HepG2 (cell line): Measurements from ENCODE around the gene MCM3AP. TPM values are rescaled to one million over a fixed set of nuclear protein-coding genes. Genes with fewer than 3 reads are reported as not detected.

Experiments
- ATAC-seq: fragments of 200-7000 bp; cut with Tn5 transposase; 3 replicates; pipeline ENCODE4 v1.9.1; 2020; ENCODE audit warnings: mild to moderate bottlenecking, moderate library complexity
- BruUV-seq: library from RNA; stranded (reverse); fragments of 400-500 nt; replicated peaks from 2 replicates; lab custom pipeline; 2021; lab: Mats Ljungman, UMichigan
- CTCF ChIA-PET: fragments of 300-600 bp; formaldehyde crosslinking; extraction: SDS; loops from one replicate; lab custom pipeline; 2021; ENCODE audit warnings: low total read pairs, inconsistent platforms, low intra/inter-chr PET ratio; lab: Yijun Ruan, JAX
- POLR2A ChIA-PET: fragments of 350-600 bp; sonication (Branson Sonifier 250); formaldehyde crosslinking; loops from one replicate; lab custom pipeline; 2020; ENCODE audit warnings: antibody characterized with exemption, inconsistent platforms; lab: Yijun Ruan, JAX
- DNase-seq: peaks from one replicate; pipeline ENCODE4 v3.0.0-alpha.2; 2015; ENCODE audit warnings: low spot score
- FAIRE-seq: peaks from 3 replicates; lab custom pipeline; 2011; peaks lifted over from hg19 to GRCh38; lab: Jason Lieb, UNC
- H2AFZ ChIP-seq: one replicate; pipeline ENCODE4 v1.6.1; 2011; ENCODE audit warnings: low read length, inconsistent platforms
- H3K27ac ChIP-seq: fragments of 300-600 bp; 3 replicates; pipeline ENCODE4 v1.8.0; 2011; ENCODE audit warnings: mixed run types, mild to moderate bottlenecking, mixed read lengths, low read length, inconsistent platforms; ENCODE audit not compliant: insufficient read depth; ENCODE audit errors: extremely low read length
- H3K27me3 ChIP-seq, 2 experiments: fragments of 200-600 bp in 1 of 2; 2 replicates in 1 of 2; 3 replicates in 1 of 2; pipeline versions ENCODE4 v1.6.0 to v1.8.0; 2011; ENCODE audit warnings: low read length in 2 of 2, mild to moderate bottlenecking in 2 of 2, moderate library complexity in 2 of 2, inconsistent platforms in 1 of 2; ENCODE audit not compliant: insufficient read depth in 2 of 2, control insufficient read depth in 1 of 2
- H3K36me3 ChIP-seq, 2 experiments: fragments of 200-600 bp in 1 of 2; replicated peaks in 1 of 2; 2 replicates in 1 of 2; 3 replicates in 1 of 2; pipeline versions ENCODE4 v1.5.1 to v1.8.0; 2011; ENCODE audit warnings: low read length in 2 of 2, inconsistent platforms in 1 of 2; ENCODE audit not compliant: insufficient read depth in 2 of 2, control insufficient read depth in 1 of 2
- H3K4me1 ChIP-seq: 2 replicates; pipeline ENCODE4 v1.5.1; 2012; ENCODE audit warnings: low read length, inconsistent platforms; ENCODE audit not compliant: insufficient read depth
- H3K4me2 ChIP-seq: 2 replicates; pipeline ENCODE4 v1.6.0; 2011; ENCODE audit warnings: low read depth, low read length, inconsistent platforms
- H3K4me3 ChIP-seq, 3 experiments: fragments of 200-600 bp in 1 of 3; sonication (generic), shearing (Covaris generic) in 1 of 3; replicated peaks in 1 of 3; 2 replicates each; pipeline ENCODE4 v1.5.1; 2011 to 2016; ENCODE audit warnings: low read length in 3 of 3, inconsistent platforms in 2 of 3, low read depth in 2 of 3, mild to moderate bottlenecking in 2 of 3, control low read depth in 1 of 3, mixed read lengths in 1 of 3; ENCODE audit not compliant: insufficient read depth in 1 of 3
- H3K79me2 ChIP-seq: one replicate; pipeline ENCODE4 v1.6.1; 2011; ENCODE audit warnings: low read length, inconsistent platforms; ENCODE audit not compliant: insufficient read depth
- H3K9ac ChIP-seq: 2 replicates; pipeline ENCODE4 v1.6.0; 2011; ENCODE audit warnings: mild to moderate bottlenecking, low read depth, low read length, inconsistent platforms; ENCODE audit not compliant: insufficient read depth
- H3K9me3 ChIP-seq: 2 replicates; pipeline ENCODE4 v1.5.1; 2012; ENCODE audit warnings: mild to moderate bottlenecking, low read length
- H4K20me1 ChIP-seq: 2 replicates; pipeline ENCODE4 v1.6.0; 2011; ENCODE audit warnings: inconsistent platforms, mild to moderate bottlenecking, low read length, moderate library complexity; ENCODE audit not compliant: insufficient read depth
- HDAC1 ChIP-seq: sonication (generic); formaldehyde crosslinking; IDR thresholded peaks from 2 replicates; pipeline ENCODE4 v1.5.1; 2020; ENCODE audit warnings: mild to moderate bottlenecking, missing genetic modification reagents
- HDAC2 ChIP-seq: sonication (generic); formaldehyde crosslinking; IDR thresholded peaks from 2 replicates; pipeline ENCODE4 v1.4.0; 2020; ENCODE audit warnings: missing genetic modification reagents
- HNRNPLL ChIP-seq: fragments of 200-400 bp; formaldehyde crosslinking; IDR thresholded peaks from 2 replicates; pipeline ENCODE4 v1.6.1; 2017; ENCODE audit warnings: mild to moderate bottlenecking, low read depth, low read length; ENCODE audit not compliant: poor library complexity, severe bottlenecking
- MXD1 ChIP-seq: sonication (generic); formaldehyde crosslinking; IDR thresholded peaks from 2 replicates; pipeline ENCODE4 v1.4.0; 2020; ENCODE audit warnings: mild to moderate bottlenecking, missing genetic modification reagents
- MXD4 ChIP-seq: IDR thresholded peaks from 2 replicates; pipeline ENCODE4 v1.6.1; 2016; ENCODE audit warnings: mild to moderate bottlenecking, missing biosample characterization, missing genetic modification reagents
- PHB2 ChIP-seq: fragments of 450-650 bp; IDR thresholded peaks from 2 replicates; pipeline ENCODE4 v1.6.1; 2018; ENCODE audit not compliant: partially characterized antibody
- SKI ChIP-seq: fragments of 450-650 bp; IDR thresholded peaks from one replicate; pipeline ENCODE4 v1.6.1; 2018; ENCODE audit warnings: mild to moderate bottlenecking; ENCODE audit not compliant: partially characterized antibody
- ZFP36L1 ChIP-seq: sonication (generic); formaldehyde crosslinking; IDR thresholded peaks from 2 replicates; pipeline ENCODE4 v1.8.0; 2022; ENCODE audit warnings: mild to moderate bottlenecking, missing genetic modification reagents, moderate library complexity
- ZNF143 ChIP-seq: sonication (generic); formaldehyde crosslinking; IDR thresholded peaks from 2 replicates; pipeline ENCODE4 v1.4.0; 2020; ENCODE audit warnings: missing genetic modification reagents
- ZNF224 ChIP-seq: sonication (generic); formaldehyde crosslinking; IDR thresholded peaks from 2 replicates; pipeline ENCODE4 v1.5.0; 2020; ENCODE audit warnings: mild to moderate bottlenecking, missing genetic modification reagents
- ZNF292 ChIP-seq: sonication (generic); formaldehyde crosslinking; IDR thresholded peaks from 2 replicates; pipeline ENCODE4 v1.8.1; 2022; ENCODE audit warnings: mild to moderate bottlenecking, low read depth, missing genetic modification reagents, borderline replicate concordance
- ZNF451 ChIP-seq: sonication (generic); formaldehyde crosslinking; IDR thresholded peaks from 2 replicates; pipeline ENCODE4 v1.5.0; 2020; ENCODE audit warnings: mild to moderate bottlenecking, missing genetic modification reagents
- ZNF615 ChIP-seq: sonication (generic); formaldehyde crosslinking; IDR thresholded peaks from 2 replicates; pipeline ENCODE4 v1.5.0; 2020; ENCODE audit warnings: mild to moderate bottlenecking, missing genetic modification reagents, borderline replicate concordance
- WGBS: methylation state at CpG from one replicate; pipeline ENCODE4 v1.1.6; 2017; ENCODE audit warnings: low lambda C conversion rate; 5-methylcytosine and 5-hydroxymethylcytosine counted together
- in situ Hi-C: cut with HindIII; loops from 2 replicates; pipeline ENCODE4 v1.10.0; 2017; ENCODE audit warnings: low pct_unique_long_range_greater_than_20kb; ENCODE audit not compliant: extremely low pct_ligation_motif_present
- intact Hi-C: fragments of 100-400 bp; cut with micrococcal nuclease; formaldehyde crosslinking; loops from one replicate; pipeline ENCODE4 v1.10.0; 2022; ENCODE audit not compliant: unreplicated experiment
- polyA plus RNA-seq, 8 experiments: library from polyadenylated mRNA; depleted of rRNA in 3 of 8; stranded (reverse) in 7 of 8; unstranded in 1 of 8; fragments of >200 nt; fragmentation: Illumina TruSeq in 4 of 8; extraction: Trizol in 4 of 8; gene quantifications; 2 replicates each; pipeline versions ENCODE4 v1.2.1 to v1.2.3, GENCODE V29; 2011 to 2016; ENCODE audit warnings: low read depth in 4 of 8, missing spikeins in 1 of 8, mixed read lengths in 1 of 8; ENCODE audit not compliant: insufficient read depth in 1 of 8
- total RNA-seq, 5 experiments: library from RNA; depleted of rRNA; stranded (reverse); fragments of >200 nt; fragmentation: Illumina TruSeq; extraction: Trizol; gene quantifications; 2 replicates each; pipeline ENCODE4 v1.2.3, GENCODE V29; 2016; ENCODE audit warnings: low read depth in 1 of 5
- TF ChIP-seq, protein P1 (sequence below): sonication (generic); formaldehyde crosslinking; IDR thresholded peaks from 2 replicates; pipeline ENCODE4 v1.4.0; 2020; ENCODE audit warnings: mild to moderate bottlenecking, missing genetic modification reagents
- TF ChIP-seq, protein P2 (sequence below): sonication (generic); formaldehyde crosslinking; IDR thresholded peaks from 2 replicates; pipeline ENCODE4 v1.5.1; 2020; ENCODE audit warnings: missing genetic modification reagents, mild to moderate bottlenecking, borderline replicate concordance
- TF ChIP-seq, protein P3 (sequence below): sonication (generic); formaldehyde crosslinking; IDR thresholded peaks from 2 replicates; pipeline ENCODE4 v1.4.0; 2020; ENCODE audit warnings: missing genetic modification reagents
- TF ChIP-seq, protein P4 (sequence below): IDR thresholded peaks from 2 replicates; pipeline ENCODE4 v1.6.1; 2016; ENCODE audit warnings: low read depth

MCM3AP gene
- total and polyA plus RNA-seq, 2 of the 13 experiments (the other 11 are each of a cell fraction or from before 2014, with no cell fraction given), result 27.0 to 54.7 TPM

DNA sequence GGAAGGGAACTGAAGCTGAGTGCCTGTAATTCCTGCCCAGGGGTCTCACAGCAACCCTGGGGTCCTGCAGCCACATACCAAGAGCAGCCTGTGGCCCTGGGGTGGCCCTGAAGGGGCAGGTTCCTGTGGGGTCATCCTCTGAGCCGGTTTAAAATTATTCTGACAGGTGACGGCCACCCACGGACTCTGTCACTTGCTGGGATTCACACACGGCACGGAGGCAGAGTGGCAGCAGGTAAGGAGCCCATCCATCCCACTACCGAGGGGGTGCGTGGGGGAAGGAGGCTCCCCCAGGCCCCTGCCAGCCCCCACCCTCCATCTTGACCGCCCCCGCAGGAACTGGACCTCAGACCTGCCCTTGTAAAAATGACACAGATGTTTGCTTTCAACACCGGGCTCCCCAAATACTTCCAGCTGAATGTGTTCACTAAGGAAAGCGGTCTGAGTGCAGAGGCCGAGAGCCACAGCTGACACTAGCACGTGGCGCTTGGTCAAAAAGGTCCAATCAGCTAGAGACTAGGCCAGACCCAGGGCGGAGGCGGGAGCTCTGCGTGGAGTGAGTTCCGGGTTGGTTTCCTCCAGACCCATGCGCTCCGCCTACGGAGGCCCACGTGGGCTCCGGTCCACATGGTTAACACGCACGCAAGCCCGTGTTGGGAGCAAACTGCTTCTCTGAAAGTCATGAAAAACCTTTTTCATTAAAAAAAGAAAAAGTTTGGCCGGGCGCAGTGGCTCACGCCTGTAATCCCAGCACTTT, 10.8 kb upstream of the MCM3AP start:
- in situ Hi-C loops (no loop called here), intact Hi-C loops (no loop called here)
- CTCF ChIA-PET, result no interaction called here
- ATAC-seq (peak; percentile 96), DNase-seq (peak; percentile 91), FAIRE-seq (peak; percentile 92)
- POLR2A ChIA-PET, result interaction anchor here (0.6 to 1.9 kb wide), 11 partner anchors 10 to 364 kb away, joined by 3 to 8 read pairs (median 4); partner anchors contain the start of genes LSS and MCM3AP
- Histone ChIP-seq H3K4me2 (peak overlapping the region; percentile 95), H3K9ac (peak overlapping the region; percentile 60; the same call in 1 of the 2 replicates), H3K27me3 (no peaks in the 10 kb centered on the region), H3K36me3 (peaks cover 1 to 18% of the 10 kb centered on the region in 2 experiments; a peak in 2 of 5 replicates), H4K20me1 (no peaks in the 10 kb centered on the region), H3K9me3 (no peaks in the 10 kb centered on the region), H3K4me3 (peak overlapping the region; percentile 49 to 69 (median 67)), H2AFZ (no peak overlapping the region), H3K79me2 (no peaks in the 10 kb centered on the region), H3K27ac (peak overlapping the region; percentile 60), H3K4me1 (peaks cover 27% of the 10 kb centered on the region)
- WGBS, result 42% methylated on average over 7 of the region's 29 CpGs
- no TSS peak for BruUV-seq
- no peak for TF ChIP-seq SKI
- no peak for TF ChIP-seq ZNF292 (CRISPR knock-in tag)
- TF ChIP-seq ZNF224 (CRISPR knock-in tag), result 0 out of 2 replicates have a peak, but pooled peaks have one; percentile 55
- TF ChIP-seq MXD1 (CRISPR knock-in tag), result peak; percentile 75; the same call in 1 of the 2 replicates
- TF ChIP-seq, protein P1, sequence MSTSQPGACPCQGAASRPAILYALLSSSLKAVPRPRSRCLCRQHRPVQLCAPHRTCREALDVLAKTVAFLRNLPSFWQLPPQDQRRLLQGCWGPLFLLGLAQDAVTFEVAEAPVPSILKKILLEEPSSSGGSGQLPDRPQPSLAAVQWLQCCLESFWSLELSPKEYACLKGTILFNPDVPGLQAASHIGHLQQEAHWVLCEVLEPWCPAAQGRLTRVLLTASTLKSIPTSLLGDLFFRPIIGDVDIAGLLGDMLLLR (CRISPR knock-in tag), result peak; percentile 65; the same call in 1 of the 2 replicates
- TF ChIP-seq ZFP36L1 (CRISPR knock-in tag), result 0 out of 2 replicates have a peak, but pooled peaks have one; percentile 17
- TF ChIP-seq ZNF143, result peak; percentile 8; the same call in 1 of the 2 replicates
- TF ChIP-seq, protein P2, sequence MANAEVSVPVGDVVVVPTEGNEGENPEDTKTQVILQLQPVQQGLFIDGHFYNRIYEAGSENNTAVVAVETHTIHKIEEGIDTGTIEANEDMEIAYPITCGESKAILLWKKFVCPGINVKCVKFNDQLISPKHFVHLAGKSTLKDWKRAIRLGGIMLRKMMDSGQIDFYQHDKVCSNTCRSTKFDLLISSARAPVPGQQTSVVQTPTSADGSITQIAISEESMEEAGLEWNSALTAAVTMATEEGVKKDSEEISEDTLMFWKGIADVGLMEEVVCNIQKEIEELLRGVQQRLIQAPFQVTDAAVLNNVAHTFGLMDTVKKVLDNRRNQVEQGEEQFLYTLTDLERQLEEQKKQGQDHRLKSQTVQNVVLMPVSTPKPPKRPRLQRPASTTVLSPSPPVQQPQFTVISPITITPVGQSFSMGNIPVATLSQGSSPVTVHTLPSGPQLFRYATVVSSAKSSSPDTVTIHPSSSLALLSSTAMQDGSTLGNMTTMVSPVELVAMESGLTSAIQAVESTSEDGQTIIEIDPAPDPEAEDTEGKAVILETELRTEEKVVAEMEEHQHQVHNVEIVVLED (CRISPR knock-in tag), result peak; percentile 22; the same call in 1 of the 2 replicates
- no peak for TF ChIP-seq ZNF451
- peak; percentile 64 for TF ChIP-seq HDAC1
- no peak for TF ChIP-seq HNRNPLL
- TF ChIP-seq MXD4 (CRISPR knock-in tag), result peak; percentile 91
- TF ChIP-seq, protein P3, sequence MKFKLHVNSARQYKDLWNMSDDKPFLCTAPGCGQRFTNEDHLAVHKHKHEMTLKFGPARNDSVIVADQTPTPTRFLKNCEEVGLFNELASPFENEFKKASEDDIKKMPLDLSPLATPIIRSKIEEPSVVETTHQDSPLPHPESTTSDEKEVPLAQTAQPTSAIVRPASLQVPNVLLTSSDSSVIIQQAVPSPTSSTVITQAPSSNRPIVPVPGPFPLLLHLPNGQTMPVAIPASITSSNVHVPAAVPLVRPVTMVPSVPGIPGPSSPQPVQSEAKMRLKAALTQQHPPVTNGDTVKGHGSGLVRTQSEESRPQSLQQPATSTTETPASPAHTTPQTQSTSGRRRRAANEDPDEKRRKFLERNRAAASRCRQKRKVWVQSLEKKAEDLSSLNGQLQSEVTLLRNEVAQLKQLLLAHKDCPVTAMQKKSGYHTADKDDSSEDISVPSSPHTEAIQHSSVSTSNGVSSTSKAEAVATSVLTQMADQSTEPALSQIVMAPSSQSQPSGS (CRISPR knock-in tag), result peak; percentile 14; the same call in 1 of the 2 replicates
- peak; percentile 27; the same call in 1 of the 2 replicates for TF ChIP-seq HDAC2 (CRISPR knock-in tag)
- TF ChIP-seq PHB2, result no peak
- TF ChIP-seq, protein P4, sequence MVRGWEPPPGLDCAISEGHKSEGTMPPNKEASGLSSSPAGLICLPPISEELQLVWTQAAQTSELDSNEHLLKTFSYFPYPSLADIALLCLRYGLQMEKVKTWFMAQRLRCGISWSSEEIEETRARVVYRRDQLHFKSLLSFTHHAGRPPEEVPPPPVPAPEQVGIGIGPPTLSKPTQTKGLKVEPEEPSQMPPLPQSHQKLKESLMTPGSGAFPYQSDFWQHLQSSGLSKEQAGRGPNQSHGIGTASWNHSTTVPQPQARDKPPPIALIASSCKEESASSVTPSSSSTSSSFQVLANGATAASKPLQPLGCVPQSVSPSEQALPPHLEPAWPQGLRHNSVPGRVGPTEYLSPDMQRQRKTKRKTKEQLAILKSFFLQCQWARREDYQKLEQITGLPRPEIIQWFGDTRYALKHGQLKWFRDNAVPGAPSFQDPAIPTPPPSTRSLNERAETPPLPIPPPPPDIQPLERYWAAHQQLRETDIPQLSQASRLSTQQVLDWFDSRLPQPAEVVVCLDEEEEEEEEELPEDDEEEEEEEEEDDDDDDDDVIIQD (CRISPR knock-in tag), result no peak
- no peak for TF ChIP-seq ZNF615 (CRISPR knock-in tag)
